Measurements from ENCODE around the gene ZNF446. TPM values are rescaled to one million over a fixed set of nuclear protein-coding genes. Genes with fewer than 3 reads are reported as not detected.
"Not testable (repeated sequence)": the region's sequence is repeated elsewhere in the genome, so short reads cannot be mapped to it uniquely, and the experiment has no call there.

ZNF446 gene
- total RNA-seq, 1 experiment from 2014 or later, result 13.9 TPM

GRCh38 chr19:58499021-58499927 lies 23.1 kb downstream of the ZNF446 start:
- no TSS peak for BruUV-seq (replicated peaks)
- TF ChIP-seq, protein P1, sequence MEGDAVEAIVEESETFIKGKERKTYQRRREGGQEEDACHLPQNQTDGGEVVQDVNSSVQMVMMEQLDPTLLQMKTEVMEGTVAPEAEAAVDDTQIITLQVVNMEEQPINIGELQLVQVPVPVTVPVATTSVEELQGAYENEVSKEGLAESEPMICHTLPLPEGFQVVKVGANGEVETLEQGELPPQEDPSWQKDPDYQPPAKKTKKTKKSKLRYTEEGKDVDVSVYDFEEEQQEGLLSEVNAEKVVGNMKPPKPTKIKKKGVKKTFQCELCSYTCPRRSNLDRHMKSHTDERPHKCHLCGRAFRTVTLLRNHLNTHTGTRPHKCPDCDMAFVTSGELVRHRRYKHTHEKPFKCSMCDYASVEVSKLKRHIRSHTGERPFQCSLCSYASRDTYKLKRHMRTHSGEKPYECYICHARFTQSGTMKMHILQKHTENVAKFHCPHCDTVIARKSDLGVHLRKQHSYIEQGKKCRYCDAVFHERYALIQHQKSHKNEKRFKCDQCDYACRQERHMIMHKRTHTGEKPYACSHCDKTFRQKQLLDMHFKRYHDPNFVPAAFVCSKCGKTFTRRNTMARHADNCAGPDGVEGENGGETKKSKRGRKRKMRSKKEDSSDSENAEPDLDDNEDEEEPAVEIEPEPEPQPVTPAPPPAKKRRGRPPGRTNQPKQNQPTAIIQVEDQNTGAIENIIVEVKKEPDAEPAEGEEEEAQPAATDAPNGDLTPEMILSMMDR (IDR thresholded peaks at IDR 0.05; ENCODE audit: unreplicated experiment), result no peak
- Mint-ChIP-seq H3K4me3 (ENCODE audit: low read depth, unreplicated experiment) (peak overlapping the region; percentile 75), H3K4me1 (ENCODE audit: low read depth, unreplicated experiment) (peaks cover 13% of the 10 kb centered on the region), H3K27me3 (ENCODE audit: unreplicated experiment) (peaks cover 15% of the 10 kb centered on the region), H3K27ac (ENCODE audit: unreplicated experiment) (peak overlapping the region; percentile 50), H3K9me3 (ENCODE audit: low read depth, unreplicated experiment) (peaks cover 12% of the 10 kb centered on the region), H3K36me3 (ENCODE audit: insufficient read depth, unreplicated experiment) (peaks cover 13% of the 10 kb centered on the region)
- intact Hi-C loops (cut with micrococcal nuclease; ENCODE audit: unreplicated experiment), result no loop called here
- CTCF ChIA-PET, result interaction anchor here (0.9 kb wide), 1 partner anchor 1897 kb away, joined by 3 read pairs; no protein-coding TSS in a partner anchor
- DNase-seq, result peak; percentile 98

DNA sequence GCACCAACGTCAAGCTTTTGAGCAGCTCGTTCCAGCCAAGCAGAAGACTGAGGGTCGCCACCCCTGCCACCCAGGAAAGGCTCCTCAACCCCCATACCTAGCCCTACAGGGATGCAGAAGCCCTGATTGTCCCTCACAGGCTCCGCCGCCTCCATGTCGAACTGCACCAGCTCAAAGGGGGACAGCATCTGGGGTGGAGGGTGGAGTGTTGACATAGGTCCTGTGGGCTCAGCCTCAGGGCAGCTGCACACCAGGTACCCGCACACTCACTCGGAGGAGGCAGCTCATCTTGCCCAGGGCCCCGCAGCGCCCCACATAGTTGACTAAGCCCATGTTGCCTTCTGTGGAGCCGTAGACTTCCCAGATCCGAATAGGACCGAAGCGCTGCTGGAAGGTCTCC lies 24.1 kb downstream of the ZNF446 start:
- H3K36me3 Mint-ChIP-seq (ENCODE audit: insufficient read depth, unreplicated experiment), result peaks cover 13% of the 10 kb centered on the region
- TF ChIP-seq, protein P1 (IDR thresholded peaks at IDR 0.05; ENCODE audit: unreplicated experiment), result no peak
- peaks cover 15% of the 10 kb centered on the region for H3K27me3 Mint-ChIP-seq (ENCODE audit: unreplicated experiment)
- H3K4me1 Mint-ChIP-seq (ENCODE audit: low read depth, unreplicated experiment), result peaks cover 13% of the 10 kb centered on the region
- no peak overlapping the region for H3K27ac Mint-ChIP-seq (ENCODE audit: unreplicated experiment)
- peak overlapping the region; percentile 75 for H3K4me3 Mint-ChIP-seq (ENCODE audit: low read depth, unreplicated experiment)
- no TSS peak for BruUV-seq (replicated peaks)
- CTCF ChIA-PET, result no interaction called here
- intact Hi-C loops (cut with micrococcal nuclease; ENCODE audit: unreplicated experiment), result no loop called here
- DNase-seq, result no peak
- H3K9me3 Mint-ChIP-seq (ENCODE audit: low read depth, unreplicated experiment), result peaks cover 12% of the 10 kb centered on the region

DNA sequence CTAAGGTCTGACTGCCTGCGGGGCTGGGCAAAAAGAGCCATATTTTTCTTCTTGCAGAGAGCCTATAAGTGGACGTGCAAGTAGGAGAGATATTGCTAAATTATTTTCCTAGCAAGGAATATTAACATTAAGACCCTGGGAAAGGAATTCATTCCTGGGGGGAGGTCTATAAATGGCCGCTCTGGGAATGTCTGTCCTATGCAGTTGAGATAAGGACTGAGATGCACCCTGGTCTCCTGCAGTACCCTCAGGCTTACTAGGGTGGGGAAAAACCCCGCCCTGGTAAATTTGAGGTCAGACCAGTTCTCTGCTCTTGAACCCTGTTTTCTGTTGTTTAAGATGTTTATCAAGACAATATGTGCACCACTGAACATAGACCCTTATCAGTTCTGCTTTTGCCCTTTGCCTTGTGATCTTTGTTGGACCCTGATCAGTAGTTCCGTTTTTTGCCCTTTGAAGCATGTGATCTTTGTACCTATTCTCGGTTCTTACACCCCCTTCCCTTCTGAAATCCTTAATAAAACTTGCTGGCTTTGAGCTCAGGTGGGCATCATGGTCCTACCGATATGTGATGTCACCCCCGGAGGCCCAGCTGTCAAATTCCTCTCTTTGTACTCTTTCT lies 31.6 kb downstream of the ZNF446 start:
- intact Hi-C loops (cut with micrococcal nuclease; ENCODE audit: unreplicated experiment); H3K9me3 Mint-ChIP-seq (ENCODE audit: low read depth, unreplicated experiment); BruUV-seq (replicated peaks); H3K4me3 Mint-ChIP-seq (ENCODE audit: low read depth, unreplicated experiment); DNase-seq; H3K27me3 Mint-ChIP-seq (ENCODE audit: unreplicated experiment); CTCF ChIA-PET; H3K27ac Mint-ChIP-seq (ENCODE audit: unreplicated experiment); H3K4me1 Mint-ChIP-seq (ENCODE audit: low read depth, unreplicated experiment): not testable (repeated sequence)
- peaks cover 12% of the 10 kb centered on the region for H3K36me3 Mint-ChIP-seq (ENCODE audit: insufficient read depth, unreplicated experiment)

DNA sequence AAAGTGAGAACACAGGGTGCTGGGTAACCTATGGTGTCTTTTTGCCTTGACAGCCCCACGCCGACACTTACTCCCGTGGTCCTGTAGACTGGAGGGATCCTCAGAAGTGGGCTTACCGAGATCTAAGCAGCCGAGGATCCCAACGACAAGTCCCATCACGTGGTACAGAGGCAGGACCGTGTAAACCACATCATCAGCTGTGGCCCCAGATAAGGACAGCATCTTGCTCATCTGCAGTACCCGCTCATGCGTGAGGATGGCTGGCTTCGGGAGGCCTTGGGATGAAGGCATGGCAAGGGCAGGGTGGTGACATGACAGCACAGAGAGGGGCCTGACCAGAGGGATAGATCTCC lies 33.6 kb downstream of the ZNF446 start:
- Mint-ChIP-seq H3K9me3 (ENCODE audit: low read depth, unreplicated experiment) (no peaks in the 10 kb centered on the region), H3K36me3 (ENCODE audit: insufficient read depth, unreplicated experiment) (peaks cover 32% of the 10 kb centered on the region), H3K27me3 (ENCODE audit: unreplicated experiment) (no peaks in the 10 kb centered on the region), H3K27ac (ENCODE audit: unreplicated experiment) (no peak overlapping the region), H3K4me3 (ENCODE audit: low read depth, unreplicated experiment) (no peak overlapping the region), H3K4me1 (ENCODE audit: low read depth, unreplicated experiment) (peaks cover 10% of the 10 kb centered on the region)
- no peak for DNase-seq
- intact Hi-C loops (cut with micrococcal nuclease; ENCODE audit: unreplicated experiment), result no loop called here
- CTCF ChIA-PET, result no interaction called here
- BruUV-seq (replicated peaks), result no TSS peak
- TF ChIP-seq, protein P1 (IDR thresholded peaks at IDR 0.05; ENCODE audit: unreplicated experiment), result no peak
